Chondrocyte (in vitro differentiated cells): ENCODE data around the gene LCMT2. TPM values are rescaled to one million over a fixed set of nuclear protein-coding genes. Genes with fewer than 3 reads are reported as not detected.

ENCODE experiments used
- DNase-seq: peaks from one replicate; pipeline ENCODE4 v3.0.0; 2021; ENCODE audit warnings: mixed read lengths, low spot score
- H3K27ac Mint-ChIP-seq: one replicate; pipeline ENCODE4 v1.8.0; 2021; ENCODE audit warnings: mild to moderate bottlenecking, moderate library complexity, mixed read lengths; ENCODE audit not compliant: unreplicated experiment
- H3K27me3 Mint-ChIP-seq: 2 replicates; pipeline ENCODE4 v1.8.0; 2021; ENCODE audit warnings: low read depth, mixed read lengths
- H3K36me3 Mint-ChIP-seq: 2 replicates; pipeline ENCODE4 v1.8.0; 2021; ENCODE audit warnings: low read depth, mixed read lengths
- H3K4me1 Mint-ChIP-seq: 2 replicates; pipeline ENCODE4 v1.8.0; 2021; ENCODE audit warnings: low read depth, mild to moderate bottlenecking, mixed read lengths
- H3K4me3 Mint-ChIP-seq: one replicate; pipeline ENCODE4 v1.8.0; 2021; ENCODE audit warnings: mild to moderate bottlenecking, moderate library complexity, mixed read lengths; ENCODE audit not compliant: unreplicated experiment
- H3K9me3 Mint-ChIP-seq: 2 replicates; pipeline ENCODE4 v1.8.0; 2021; ENCODE audit warnings: low read depth, mixed read lengths
- CTCF ChIP-seq: fragments of 200-600 bp; sonication (generic); IDR thresholded peaks from 2 replicates; pipeline ENCODE4 v1.5.0; 2021; ENCODE audit warnings: antibody characterized with exemption, mild to moderate bottlenecking, moderate library complexity
- total RNA-seq: library from RNA; stranded (reverse); gene quantifications from 3 replicates; pipeline ENCODE4 v1.2.1, GENCODE V29; 2021

LCMT2 gene
- total RNA-seq, 1 donor from 2014 or later: 8.4 TPM

DNA sequence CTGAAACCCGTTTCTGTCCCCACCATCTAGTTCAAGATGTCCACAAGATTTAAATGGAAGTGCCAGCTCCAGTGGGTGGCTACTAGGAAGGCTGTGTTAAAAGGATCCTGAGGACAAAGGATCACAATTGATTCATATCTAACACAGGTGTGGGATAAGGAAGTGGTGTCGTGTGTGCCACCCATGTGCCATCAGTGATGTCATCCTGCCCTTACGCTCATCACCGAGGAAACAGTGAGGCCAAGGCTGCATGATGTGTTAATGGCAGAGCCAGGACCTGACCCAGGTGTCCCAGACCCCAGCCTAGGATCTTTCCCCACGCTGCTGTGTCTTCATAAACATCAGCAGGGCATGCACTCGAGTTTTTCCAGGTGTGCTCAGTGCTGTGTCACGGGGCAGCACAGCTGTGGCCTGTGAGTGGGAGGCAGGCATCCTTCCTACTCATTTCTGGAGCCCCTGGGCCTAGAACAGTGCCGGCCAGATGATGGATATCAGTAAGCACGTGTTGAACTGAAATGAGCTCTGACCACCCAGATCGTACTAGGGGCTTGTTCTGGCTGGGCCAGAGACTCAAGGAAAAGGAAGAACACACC lies 53.0 kb downstream of the LCMT2 start:
- H3K4me3 Mint-ChIP-seq: no peak overlapping the region
- peaks cover 2% of the 10 kb centered on the region for H3K36me3 Mint-ChIP-seq
- TF ChIP-seq CTCF: no peak
- peaks cover 6% of the 10 kb centered on the region for H3K4me1 Mint-ChIP-seq
- peaks cover 57% of the 10 kb centered on the region for H3K27me3 Mint-ChIP-seq
- DNase-seq: no peak
- peaks cover 2% of the 10 kb centered on the region for H3K9me3 Mint-ChIP-seq
- H3K27ac Mint-ChIP-seq: no peak overlapping the region

DNA sequence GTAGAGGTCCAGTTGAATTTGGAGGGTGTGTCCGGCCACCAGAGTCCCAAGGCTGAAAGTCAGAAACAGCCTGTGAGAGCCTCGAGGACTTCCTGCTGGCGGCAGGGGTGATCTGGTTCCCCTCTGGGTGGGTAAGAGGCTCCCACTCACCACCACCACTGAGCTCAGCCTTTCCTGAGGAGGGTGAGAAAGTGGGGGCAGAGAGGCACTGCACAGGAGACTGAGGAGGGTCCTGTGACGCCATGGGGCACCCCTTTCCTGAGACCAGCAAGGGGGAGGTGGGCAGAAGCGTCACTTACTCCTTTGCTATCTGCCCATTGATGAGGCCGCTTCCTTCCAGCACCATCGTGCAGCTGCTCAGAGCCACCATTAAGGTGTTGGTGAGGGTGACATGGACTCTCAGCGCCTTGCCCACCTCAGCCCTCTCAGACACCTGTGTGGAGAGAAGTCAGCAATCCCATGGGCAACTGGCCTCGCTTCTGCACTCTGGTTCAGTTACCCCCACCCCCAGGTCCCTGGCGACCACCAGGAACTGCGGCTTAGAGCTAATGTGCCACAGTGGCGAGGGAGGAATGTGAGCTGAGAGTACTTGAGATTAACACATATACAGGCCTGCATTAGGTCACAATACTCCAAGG lies 53.7 kb downstream of the LCMT2 start:
- peaks cover 2% of the 10 kb centered on the region for H3K36me3 Mint-ChIP-seq
- H3K27ac Mint-ChIP-seq: no peak overlapping the region
- H3K27me3 Mint-ChIP-seq: peaks cover 57% of the 10 kb centered on the region
- peaks cover 6% of the 10 kb centered on the region for H3K4me1 Mint-ChIP-seq
- no peak for TF ChIP-seq CTCF
- peaks cover 8% of the 10 kb centered on the region for H3K9me3 Mint-ChIP-seq
- no peak overlapping the region for H3K4me3 Mint-ChIP-seq
- DNase-seq: no peak

GRCh38 chr15:43275740-43276562 lies 54.4 kb downstream of the LCMT2 start:
- TF ChIP-seq CTCF: no peak
- DNase-seq: no peak
- Mint-ChIP-seq H3K36me3 (peaks cover 2% of the 10 kb centered on the region), H3K27me3 (peaks cover 61% of the 10 kb centered on the region), H3K4me3 (no peak overlapping the region), H3K9me3 (peaks cover 8% of the 10 kb centered on the region), H3K4me1 (peaks cover 6% of the 10 kb centered on the region), H3K27ac (no peak overlapping the region)

DNA sequence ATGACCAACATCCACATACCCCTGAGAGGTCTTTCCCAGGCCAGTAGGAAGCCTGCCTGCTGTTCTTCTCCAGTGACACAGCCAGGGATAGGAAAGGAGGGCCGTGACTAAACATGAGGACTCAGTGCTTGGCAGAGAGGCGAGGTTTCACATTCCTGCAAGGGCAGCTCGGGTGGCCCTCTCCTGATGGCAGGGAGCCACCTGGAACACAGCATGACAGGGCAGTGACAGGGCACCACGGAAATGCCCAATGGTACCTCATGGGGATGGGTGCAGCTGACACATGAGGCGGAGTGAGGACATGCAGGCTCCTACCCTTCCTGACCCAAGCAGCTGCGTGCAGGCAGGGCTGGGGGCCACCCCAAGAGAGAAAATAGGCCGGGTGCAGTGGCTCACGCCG lies 56.2 kb downstream of the LCMT2 start:
- Mint-ChIP-seq H3K36me3 (peaks cover 2% of the 10 kb centered on the region), H3K27me3 (peaks cover 59% of the 10 kb centered on the region)

More for the DNA sequence above, 56.2 kb downstream of the LCMT2 start:
- peaks cover 6% of the 10 kb centered on the region for H3K4me1 Mint-ChIP-seq
- H3K4me3 Mint-ChIP-seq: no peak overlapping the region
- TF ChIP-seq CTCF: no peak
- no peak for DNase-seq
- H3K27ac Mint-ChIP-seq: no peak overlapping the region
- peaks cover 8% of the 10 kb centered on the region for H3K9me3 Mint-ChIP-seq

Other genes starting within 250 kb of the LCMT2 start
- gene UBR1, start 224.5 kb downstream of the LCMT2 start, total RNA-seq: 22.3 to 27.9 TPM (median 24.3 TPM) in 3 replicates
- gene TMEM62, start 197.0 kb downstream of the LCMT2 start, total RNA-seq: 8.3 to 11.0 TPM (median 10.2 TPM) in 3 replicates
- 31.2 to 40.1 TPM (median 37.9 TPM) in 3 replicates for gene CCNDBP1, start 145.2 kb downstream of the LCMT2 start, total RNA-seq
- gene EPB42, start 109.6 kb downstream of the LCMT2 start, total RNA-seq: not detected in 3 replicates
- gene TGM5, start 63.6 kb downstream of the LCMT2 start, total RNA-seq: not detected in 3 replicates
- not detected in 3 replicates for gene TGM7, start 28.3 kb downstream of the LCMT2 start, total RNA-seq
- gene ZSCAN29, start 40.5 kb upstream of the LCMT2 start, total RNA-seq: 18.9 to 22.3 TPM (median 19.7 TPM) in 3 replicates
- gene TUBGCP4, start 40.5 kb upstream of the LCMT2 start, total RNA-seq: 11.1 to 16.1 TPM (median 11.7 TPM) in 3 replicates
- 44.8 to 71.1 TPM (median 45.6 TPM) in 3 replicates for gene TP53BP1, start 162.6 kb upstream of the LCMT2 start, total RNA-seq
- 95.3 to 99.9 TPM (median 96.3 TPM) in 3 replicates for gene MAP1A, start 187.0 kb upstream of the LCMT2 start, total RNA-seq